ENCODE data around the gene VIPR2.

VIPR2 gene

DNA sequence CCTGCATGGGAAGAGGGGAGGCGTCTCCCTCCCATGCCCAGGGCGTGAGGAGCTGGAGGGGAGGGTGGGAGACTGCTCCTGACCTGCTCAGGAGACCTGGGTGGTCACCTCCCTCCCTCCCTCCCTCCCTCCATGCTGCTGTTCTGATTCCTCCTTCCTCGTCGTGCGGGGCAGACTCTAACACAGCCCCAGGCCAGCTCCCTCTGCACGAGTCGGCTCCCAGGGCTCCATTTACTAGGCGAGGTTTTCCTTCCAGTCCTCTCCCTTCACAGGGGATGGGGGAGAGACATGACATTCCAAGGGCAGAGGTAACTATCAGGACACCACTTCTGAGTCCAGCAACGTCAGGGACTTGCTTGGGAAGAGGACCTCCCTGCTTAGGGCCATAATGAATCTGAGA is 23.6 kb downstream of the VIPR2 start:
- no peak overlapping the region for H3K4me3 ChIP-seq (replicated peaks; ENCODE audit: low read depth, low read length)
- DNase-seq (ENCODE audit: low read depth), result no peak
- TF ChIP-seq, protein P1, sequence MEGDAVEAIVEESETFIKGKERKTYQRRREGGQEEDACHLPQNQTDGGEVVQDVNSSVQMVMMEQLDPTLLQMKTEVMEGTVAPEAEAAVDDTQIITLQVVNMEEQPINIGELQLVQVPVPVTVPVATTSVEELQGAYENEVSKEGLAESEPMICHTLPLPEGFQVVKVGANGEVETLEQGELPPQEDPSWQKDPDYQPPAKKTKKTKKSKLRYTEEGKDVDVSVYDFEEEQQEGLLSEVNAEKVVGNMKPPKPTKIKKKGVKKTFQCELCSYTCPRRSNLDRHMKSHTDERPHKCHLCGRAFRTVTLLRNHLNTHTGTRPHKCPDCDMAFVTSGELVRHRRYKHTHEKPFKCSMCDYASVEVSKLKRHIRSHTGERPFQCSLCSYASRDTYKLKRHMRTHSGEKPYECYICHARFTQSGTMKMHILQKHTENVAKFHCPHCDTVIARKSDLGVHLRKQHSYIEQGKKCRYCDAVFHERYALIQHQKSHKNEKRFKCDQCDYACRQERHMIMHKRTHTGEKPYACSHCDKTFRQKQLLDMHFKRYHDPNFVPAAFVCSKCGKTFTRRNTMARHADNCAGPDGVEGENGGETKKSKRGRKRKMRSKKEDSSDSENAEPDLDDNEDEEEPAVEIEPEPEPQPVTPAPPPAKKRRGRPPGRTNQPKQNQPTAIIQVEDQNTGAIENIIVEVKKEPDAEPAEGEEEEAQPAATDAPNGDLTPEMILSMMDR (IDR thresholded peaks at IDR 0.05; ENCODE audit: low read length, missing control alignments), result no peak

DNA sequence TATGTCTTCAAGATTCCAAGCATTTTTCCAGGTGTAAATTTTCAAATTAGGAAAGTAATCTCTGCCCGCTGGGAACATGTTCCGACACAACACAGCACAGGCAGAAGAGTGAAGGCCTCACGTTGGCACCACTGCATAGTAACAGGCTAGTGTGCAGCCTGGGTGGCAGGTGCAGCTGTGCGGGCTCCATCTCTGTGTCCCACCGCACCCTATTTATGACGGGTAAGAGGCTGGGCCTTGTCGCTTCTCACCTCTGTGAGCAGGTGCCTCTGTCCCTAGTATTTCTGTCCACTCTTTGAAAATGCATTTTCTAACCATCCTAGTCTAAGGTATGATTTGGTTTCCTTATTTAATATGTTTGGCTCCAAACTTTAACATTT is 24.1 kb downstream of the VIPR2 start:
- DNase-seq (ENCODE audit: low read depth), result no peak
- TF ChIP-seq, protein P1 (IDR thresholded peaks at IDR 0.05; ENCODE audit: low read length, missing control alignments), result no peak
- H3K4me3 ChIP-seq (replicated peaks; ENCODE audit: low read depth, low read length), result no peak overlapping the region

DNA sequence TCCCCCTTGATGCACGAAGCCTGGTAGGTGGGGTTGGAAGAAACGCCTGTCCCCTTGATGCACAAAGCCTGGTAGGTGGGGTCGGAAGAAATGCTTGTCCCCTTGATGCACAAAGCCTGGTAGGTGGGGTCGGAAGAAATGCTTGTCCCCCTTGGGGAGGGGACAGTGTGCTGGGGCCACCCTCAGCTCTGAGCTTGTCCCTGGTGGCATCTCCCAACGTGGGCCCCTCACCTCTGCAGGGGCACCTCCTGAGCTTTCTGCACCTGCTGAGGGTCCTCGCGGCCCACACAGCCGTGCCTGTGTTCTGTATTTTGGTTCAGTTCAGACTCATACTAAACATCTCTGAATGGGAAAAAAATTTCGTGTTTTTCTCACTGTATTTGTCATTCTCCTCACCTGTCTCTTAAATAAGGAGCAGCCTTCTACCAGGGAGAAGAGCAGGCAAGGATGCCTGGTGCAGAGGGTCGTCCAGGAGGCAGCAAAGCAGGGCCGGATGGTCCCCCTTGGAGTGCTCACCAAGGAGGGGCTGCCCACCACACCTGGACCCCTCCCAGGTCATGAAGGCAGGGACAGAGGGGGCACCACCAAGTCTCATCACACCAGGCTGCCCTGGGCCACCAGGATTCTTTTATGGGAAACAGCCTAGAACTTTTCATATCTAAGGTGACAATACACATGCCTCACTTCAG is 24.7 kb downstream of the VIPR2 start:
- TF ChIP-seq, protein P1 (IDR thresholded peaks at IDR 0.05; ENCODE audit: low read length, missing control alignments), result no peak
- DNase-seq (ENCODE audit: low read depth), result no peak
- no peak overlapping the region for H3K4me3 ChIP-seq (replicated peaks; ENCODE audit: low read depth, low read length)

DNA sequence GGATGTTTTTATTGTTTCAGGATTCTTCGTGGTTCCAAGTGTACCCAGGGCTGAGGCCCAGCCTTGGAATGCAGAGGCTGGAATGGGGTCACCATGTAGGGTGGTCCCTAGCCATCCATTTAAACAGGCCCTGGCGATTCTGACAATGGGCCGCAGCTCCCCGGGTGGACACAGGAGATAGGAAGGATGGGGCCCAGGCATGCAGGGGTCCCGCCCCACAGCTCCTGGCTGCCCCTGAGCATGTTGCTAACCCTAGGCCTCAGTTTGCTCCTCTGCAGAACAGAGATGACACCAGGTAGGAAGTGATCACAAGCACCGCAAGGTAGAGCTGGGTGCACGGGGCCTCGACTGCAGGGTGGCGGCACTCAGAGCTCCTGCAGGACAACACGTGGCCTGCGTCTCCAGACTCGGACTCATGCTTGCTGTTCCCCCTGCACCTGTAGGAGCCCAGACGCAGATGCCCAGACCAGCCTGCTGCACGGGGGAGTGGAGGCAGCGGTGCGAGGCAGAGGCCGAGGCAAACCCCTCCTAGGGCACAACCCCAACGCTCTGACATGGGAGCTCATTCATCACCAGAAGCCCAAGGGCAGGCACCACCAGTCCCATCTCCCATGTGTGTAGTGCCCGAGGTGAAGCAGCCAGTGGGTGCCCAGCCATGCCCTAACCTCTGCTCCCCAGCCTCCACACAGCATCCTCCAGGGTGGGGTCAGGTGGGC is 25.5 kb downstream of the VIPR2 start:
- DNase-seq (ENCODE audit: low read depth), result no peak
- TF ChIP-seq, protein P1 (IDR thresholded peaks at IDR 0.05; ENCODE audit: low read length, missing control alignments), result no peak

DNA sequence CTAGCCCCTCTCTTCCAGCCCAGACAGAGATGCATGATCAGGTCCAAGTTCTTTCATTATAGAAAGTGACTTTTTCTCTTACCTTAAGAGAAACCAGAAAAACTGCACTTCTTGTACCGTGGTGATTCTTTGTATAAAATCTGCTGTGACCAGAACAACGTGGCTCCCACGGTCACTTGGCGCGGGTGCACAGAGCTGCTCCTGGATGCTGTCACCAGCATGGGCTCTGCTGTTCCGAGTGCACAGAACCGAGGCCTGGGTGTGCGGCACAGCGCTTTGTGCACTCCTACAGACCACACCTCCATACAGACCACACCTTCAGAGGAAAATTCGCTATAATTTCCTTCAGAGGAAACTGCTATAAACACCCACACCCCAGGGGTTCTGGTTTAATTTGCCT is 26.0 kb downstream of the VIPR2 start:
- TF ChIP-seq, protein P1 (IDR thresholded peaks at IDR 0.05; ENCODE audit: low read length, missing control alignments), result no peak
- DNase-seq (ENCODE audit: low read depth), result no peak
- no peak overlapping the region for H3K4me3 ChIP-seq (replicated peaks; ENCODE audit: low read depth, low read length)

More for the DNA sequence above, 25.5 kb downstream of the VIPR2 start:
- no peak overlapping the region for H3K4me3 ChIP-seq (replicated peaks; ENCODE audit: low read depth, low read length)

DNA sequence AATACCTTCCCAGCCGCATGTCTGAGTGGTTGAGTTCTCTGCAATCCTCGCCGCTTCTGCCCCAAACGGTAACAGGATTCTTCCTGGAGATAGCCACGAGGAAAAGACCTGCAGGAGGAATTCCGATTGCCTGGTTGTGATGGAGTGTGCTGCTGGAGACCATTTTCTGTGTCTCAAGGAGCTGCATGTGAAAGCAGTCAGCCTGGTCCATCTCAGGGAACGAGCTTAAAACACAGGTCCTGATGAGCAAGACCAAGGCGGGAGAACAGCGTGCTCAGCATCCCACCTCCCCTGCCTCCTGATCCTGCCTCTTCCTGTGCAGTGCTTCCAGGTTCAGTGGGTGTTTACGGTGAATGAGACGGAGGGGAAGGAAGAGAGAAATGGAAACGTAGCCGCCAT is 26.5 kb downstream of the VIPR2 start:
- H3K4me3 ChIP-seq (replicated peaks; ENCODE audit: low read depth, low read length), result no peak overlapping the region
- no peak for DNase-seq (ENCODE audit: low read depth)
- TF ChIP-seq, protein P1 (IDR thresholded peaks at IDR 0.05; ENCODE audit: low read length, missing control alignments), result no peak

Measured in fibroblast of pulmonary artery (primary cell).